Tibial nerve (tissue), 4 donors: ENCODE data around the gene DTNBP1. TPM values are rescaled to one million over a fixed set of nuclear protein-coding genes. Genes with fewer than 3 reads are reported as not detected.

Source experiments
- DNase-seq, 2 donors: peaks; one replicate each; pipeline ENCODE4 v3.0.0-alpha.2; 2019; ENCODE audit warnings: low spot score in 2 of 2
- H3K27ac ChIP-seq, 4 donors: fragments of 200-600 bp; sonication (generic) in 3 of 4; one replicate each; pipeline ENCODE4 v1.5.1; 2017 to 2019; ENCODE audit warnings: mild to moderate bottlenecking in 1 of 4
- H3K27me3 ChIP-seq, 2 donors: fragments of 200-600 bp; sonication (generic) in 1 of 2; one replicate each; pipeline versions ENCODE4 v1.5.1 to v1.6.0; 2017 to 2019
- H3K36me3 ChIP-seq, 3 donors: fragments of 200-600 bp; sonication (generic); one replicate each; pipeline ENCODE4 v1.5.1; 2018 to 2019
- H3K4me1 ChIP-seq, 4 donors: fragments of 200-600 bp; sonication (generic) in 3 of 4; one replicate each; pipeline ENCODE4 v1.5.1; 2017 to 2019
- H3K4me3 ChIP-seq, 4 donors: fragments of 200-600 bp; sonication (generic) in 3 of 4; one replicate each; pipeline ENCODE4 v1.5.1; 2017 to 2019; ENCODE audit warnings: mild to moderate bottlenecking in 1 of 4, moderate library complexity in 1 of 4
- H3K9me3 ChIP-seq, 4 donors: fragments of 200-600 bp; sonication (generic) in 3 of 4; one replicate each; pipeline ENCODE4 v1.5.1; 2017 to 2019
- EP300 ChIP-seq, 2 donors: sonication (generic); formaldehyde crosslinking; IDR thresholded peaks; one replicate each; pipeline ENCODE4 v1.6.1; 2017; ENCODE audit warnings: antibody characterized with exemption in 2 of 2, mild to moderate bottlenecking in 1 of 2
- POLR2A ChIP-seq, 2 donors: fragments of 450-650 bp; IDR thresholded peaks; one replicate each; pipeline ENCODE4 v1.6.1; 2017; ENCODE audit warnings: antibody characterized with exemption in 2 of 2, mild to moderate bottlenecking in 2 of 2, moderate library complexity in 2 of 2
- whole genome bisulfite sequencing, 2 donors: methylation state at CpG; one replicate each; pipeline ENCODE4 v1.1.5; 2018; 5-methylcytosine and 5-hydroxymethylcytosine counted together
- total RNA-seq, 4 donors: library from RNA; depleted of rRNA; stranded (reverse); fragments of >200 nt; gene quantifications; one replicate each; pipeline ENCODE4 v1.1.0, GENCODE V29; 2016
- TF ChIP-seq, protein P1 (sequence below), 5 experiments: fragments of 200-600 bp in 3 of 5; fragments of 450-650 bp in 2 of 5; sonication (generic) in 3 of 5; IDR thresholded peaks; one replicate each; pipeline ENCODE4 v1.5.1; 2016 to 2019; ENCODE audit warnings: antibody characterized with exemption in 5 of 5, mild to moderate bottlenecking in 3 of 5, moderate library complexity in 2 of 5

DTNBP1 gene
- total RNA-seq, 4 donors from 2014 or later = 14.7 to 36.6 (median 16.1) TPM

DNA sequence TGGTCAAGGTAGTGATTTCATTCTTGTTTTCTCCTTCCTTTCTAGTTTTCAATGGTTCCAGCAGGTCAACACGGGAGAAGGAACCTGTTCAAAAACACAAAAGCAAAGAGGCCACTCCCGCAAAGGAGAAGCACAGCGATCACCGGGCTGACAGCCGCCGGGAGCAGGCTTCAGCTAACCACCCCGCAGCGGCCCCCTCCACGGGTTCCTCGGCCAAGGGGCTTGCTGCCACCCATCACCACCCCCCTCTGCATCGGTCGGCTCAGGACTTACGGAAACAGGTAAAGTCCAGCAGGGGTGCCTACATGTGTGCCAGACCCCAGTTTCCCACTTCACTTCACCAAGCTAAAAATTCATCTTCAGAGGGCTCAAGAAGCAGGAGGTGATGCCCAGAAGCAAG lies 175.6 kb downstream of the DTNBP1 start:
- H3K4me3 ChIP-seq = no peak overlapping the region
- H3K4me1 ChIP-seq = peaks cover 0 to 31% (median 6%) of the 10 kb centered on the region in 4 donors
- TF ChIP-seq, protein P1, sequence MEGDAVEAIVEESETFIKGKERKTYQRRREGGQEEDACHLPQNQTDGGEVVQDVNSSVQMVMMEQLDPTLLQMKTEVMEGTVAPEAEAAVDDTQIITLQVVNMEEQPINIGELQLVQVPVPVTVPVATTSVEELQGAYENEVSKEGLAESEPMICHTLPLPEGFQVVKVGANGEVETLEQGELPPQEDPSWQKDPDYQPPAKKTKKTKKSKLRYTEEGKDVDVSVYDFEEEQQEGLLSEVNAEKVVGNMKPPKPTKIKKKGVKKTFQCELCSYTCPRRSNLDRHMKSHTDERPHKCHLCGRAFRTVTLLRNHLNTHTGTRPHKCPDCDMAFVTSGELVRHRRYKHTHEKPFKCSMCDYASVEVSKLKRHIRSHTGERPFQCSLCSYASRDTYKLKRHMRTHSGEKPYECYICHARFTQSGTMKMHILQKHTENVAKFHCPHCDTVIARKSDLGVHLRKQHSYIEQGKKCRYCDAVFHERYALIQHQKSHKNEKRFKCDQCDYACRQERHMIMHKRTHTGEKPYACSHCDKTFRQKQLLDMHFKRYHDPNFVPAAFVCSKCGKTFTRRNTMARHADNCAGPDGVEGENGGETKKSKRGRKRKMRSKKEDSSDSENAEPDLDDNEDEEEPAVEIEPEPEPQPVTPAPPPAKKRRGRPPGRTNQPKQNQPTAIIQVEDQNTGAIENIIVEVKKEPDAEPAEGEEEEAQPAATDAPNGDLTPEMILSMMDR (IDR thresholded peaks at IDR 0.05) = no peak
- TF ChIP-seq POLR2A (IDR thresholded peaks at IDR 0.05) (no peak), EP300 (IDR thresholded peaks at IDR 0.05) (no peak)
- no peaks in the 10 kb centered on the region for H3K9me3 ChIP-seq
- no peaks in the 10 kb centered on the region for H3K27me3 ChIP-seq
- 96 to 97% methylated on average over 13 of the region's 13 CpGs for WGBS, 2 donors
- H3K27ac ChIP-seq = no peak overlapping the region
- H3K36me3 ChIP-seq = peaks cover 0 to 18% (median 10%) of the 10 kb centered on the region in 3 donors
- DNase-seq = no peak

DNA sequence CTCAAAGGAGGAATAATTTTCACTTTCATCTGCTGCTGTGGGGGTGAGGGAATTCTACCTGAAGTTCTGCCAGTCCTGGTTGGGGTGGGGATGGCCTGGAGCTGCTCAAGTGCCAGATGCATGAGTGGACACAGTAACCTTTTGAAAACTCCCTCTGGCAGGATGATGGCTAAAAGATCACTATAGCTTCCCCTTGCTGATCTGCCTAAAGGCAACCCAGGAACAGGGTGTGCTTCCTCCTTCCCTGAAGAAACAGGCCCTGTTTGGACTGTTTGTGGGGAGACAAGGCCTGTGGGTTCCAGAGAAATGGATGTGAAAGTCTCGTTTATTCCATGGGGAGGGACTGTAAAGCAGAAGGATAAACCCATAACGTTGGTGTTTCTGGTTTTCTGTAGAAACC lies 176.9 kb downstream of the DTNBP1 start:
- Histone ChIP-seq H3K27ac (no peak overlapping the region), H3K36me3 (peaks cover 0 to 18% (median 10%) of the 10 kb centered on the region in 3 donors), H3K9me3 (no peaks in the 10 kb centered on the region), H3K4me1 (peaks cover 0 to 19% (median 3%) of the 10 kb centered on the region in 4 donors), H3K27me3 (no peaks in the 10 kb centered on the region), H3K4me3 (no peak overlapping the region)
- DNase-seq = no peak
- WGBS, 2 donors = 51 to 75% methylated on average over 2 of the region's 2 CpGs
- no peak for TF ChIP-seq EP300 (IDR thresholded peaks at IDR 0.05)
- no peak for TF ChIP-seq POLR2A (IDR thresholded peaks at IDR 0.05)
- TF ChIP-seq, protein P1 (IDR thresholded peaks at IDR 0.05) = no peak

DNA sequence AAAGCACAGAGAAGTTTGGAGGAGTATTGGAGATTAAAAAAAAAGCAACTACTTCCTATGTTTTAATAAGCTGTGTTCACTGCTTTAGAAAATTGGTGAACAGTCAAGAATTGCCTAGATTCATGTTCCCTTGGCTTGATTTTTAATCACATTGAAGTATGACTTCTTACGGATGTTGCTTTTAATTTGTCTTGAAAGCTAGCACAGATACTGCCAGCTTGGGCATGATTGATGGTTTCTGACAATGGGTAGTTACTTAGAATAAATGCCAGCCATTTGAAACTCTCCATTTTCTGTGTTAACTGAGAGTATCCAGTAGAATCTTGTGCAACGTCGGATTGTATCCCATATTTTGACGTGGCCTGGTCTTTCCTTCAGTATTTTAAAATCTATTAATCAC lies 178.0 kb downstream of the DTNBP1 start:
- Histone ChIP-seq H3K27me3 (no peaks in the 10 kb centered on the region), H3K36me3 (peaks cover 0 to 18% (median 10%) of the 10 kb centered on the region in 3 donors), H3K4me1 (peaks cover 0 to 20% (median 3%) of the 10 kb centered on the region in 4 donors), H3K4me3 (no peak overlapping the region), H3K9me3 (no peaks in the 10 kb centered on the region), H3K27ac (no peak overlapping the region)
- no peak for DNase-seq
- TF ChIP-seq POLR2A (IDR thresholded peaks at IDR 0.05) (no peak), EP300 (IDR thresholded peaks at IDR 0.05) (no peak)
- TF ChIP-seq, protein P1 (IDR thresholded peaks at IDR 0.05) = no peak
- WGBS, 2 donors = 90 to 91% methylated on average over 4 of the region's 4 CpGs

DNA sequence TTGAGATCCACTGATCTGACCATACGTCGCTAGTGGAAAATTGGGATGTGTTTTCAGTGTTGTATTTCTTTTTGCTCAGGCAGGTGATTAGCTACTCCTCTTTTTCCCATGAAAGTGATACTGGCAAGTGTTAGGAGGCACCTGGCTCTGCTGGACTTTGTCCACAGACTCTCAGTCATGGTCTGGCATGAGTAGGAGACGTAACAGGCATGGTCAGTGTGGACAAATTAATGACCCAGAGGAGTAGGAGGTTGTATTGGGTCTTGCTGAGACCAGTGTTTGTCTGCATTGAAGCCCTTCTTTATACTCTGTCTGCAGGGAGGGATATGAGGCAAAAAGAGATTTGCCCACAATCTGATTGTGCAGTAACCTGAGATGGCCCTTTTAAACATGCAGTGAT lies 178.7 kb downstream of the DTNBP1 start:
- Histone ChIP-seq H3K27ac (no peak overlapping the region), H3K4me3 (no peak overlapping the region), H3K27me3 (no peaks in the 10 kb centered on the region), H3K9me3 (no peaks in the 10 kb centered on the region), H3K4me1 (peaks cover 0 to 20% (median 3%) of the 10 kb centered on the region in 4 donors), H3K36me3 (peaks cover 0 to 18% (median 10%) of the 10 kb centered on the region in 3 donors)
- no peak for DNase-seq
- no peak for TF ChIP-seq POLR2A (IDR thresholded peaks at IDR 0.05)
- TF ChIP-seq, protein P1 (IDR thresholded peaks at IDR 0.05) = no peak
- no peak for TF ChIP-seq EP300 (IDR thresholded peaks at IDR 0.05)
- 84 to 85% methylated on average over 3 of the region's 3 CpGs for WGBS, 2 donors

DNA sequence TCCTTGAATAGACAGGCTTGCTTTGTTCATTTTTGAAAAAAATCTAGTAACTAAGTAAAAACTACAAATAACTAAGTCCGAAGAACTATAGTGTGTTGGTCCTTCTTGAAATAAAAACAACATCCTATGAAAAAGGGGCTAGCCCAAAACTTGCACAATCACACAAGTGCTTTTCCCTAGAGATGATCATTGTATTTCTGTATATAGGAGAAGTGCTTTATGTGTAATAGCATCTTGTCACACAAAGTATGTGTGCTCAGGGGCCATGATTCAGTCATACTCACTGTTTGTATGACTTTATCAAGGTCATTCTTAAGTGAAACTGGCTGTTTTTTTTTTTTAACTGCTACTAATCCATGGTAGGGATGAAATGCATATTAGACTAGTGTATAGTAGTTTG lies 179.8 kb downstream of the DTNBP1 start:
- H3K9me3 ChIP-seq = no peaks in the 10 kb centered on the region
- no peaks in the 10 kb centered on the region for H3K27me3 ChIP-seq
- peaks cover 0 to 10% (median 9%) of the 10 kb centered on the region in 3 donors for H3K36me3 ChIP-seq
- 70 to 90% methylated on average over 1 of the region's 1 CpG for WGBS, 2 donors
- no peak for DNase-seq
- H3K27ac ChIP-seq = no peak overlapping the region
- no peak overlapping the region for H3K4me3 ChIP-seq
- H3K4me1 ChIP-seq = peaks cover 0 to 20% (median 3%) of the 10 kb centered on the region in 4 donors
- TF ChIP-seq, protein P1 (IDR thresholded peaks at IDR 0.05) = no peak
- no peak for TF ChIP-seq POLR2A (IDR thresholded peaks at IDR 0.05)
- no peak for TF ChIP-seq EP300 (IDR thresholded peaks at IDR 0.05)
